HepG2 (cell line): Measurements from ENCODE around the gene GCHFR.

ENCODE experiments used
- ATF2 ChIP-seq: sonication (generic); formaldehyde crosslinking; IDR thresholded peaks from 2 replicates; pipeline ENCODE4 v1.4.0; 2020; ENCODE audit warnings: missing genetic modification reagents
- CEBPB ChIP-seq: IDR thresholded peaks from 2 replicates; pipeline ENCODE4 v1.6.1; 2011; ENCODE audit warnings: low read depth, low read length, improper control_type of control experiment, borderline replicate concordance
- CTCF ChIP-seq: sonication (generic); formaldehyde crosslinking; IDR thresholded peaks from 2 replicates; pipeline ENCODE4 v1.5.0; 2020; ENCODE audit warnings: mild to moderate bottlenecking, missing genetic modification reagents, moderate library complexity
- EP300 ChIP-seq, 3 experiments: sonication (generic) in 1 of 3; formaldehyde crosslinking in 1 of 3; IDR thresholded peaks; 2 replicates each; pipeline versions ENCODE4 v1.5.1 to v1.6.1; 2011 to 2020; ENCODE audit warnings: low read depth in 2 of 3, low read length in 2 of 3, borderline replicate concordance in 1 of 3, improper control_type of control experiment in 1 of 3, mild to moderate bottlenecking in 1 of 3, missing genetic modification reagents in 1 of 3, moderate library complexity in 1 of 3
- MAFK ChIP-seq, 2 experiments: IDR thresholded peaks in 1 of 2; conservative IDR thresholded peaks in 1 of 2; 2 replicates each; pipeline ENCODE4 v1.6.1; 2011; ENCODE audit warnings: improper control_type of control experiment in 2 of 2, low read length in 2 of 2
- MYC ChIP-seq: sonication (generic); formaldehyde crosslinking; IDR thresholded peaks from 2 replicates; pipeline ENCODE4 v1.9.0; 2021; ENCODE audit warnings: missing genetic modification reagents, borderline replicate concordance
- POLR2AphosphoS2 ChIP-seq: IDR thresholded peaks from 2 replicates; pipeline ENCODE4 v1.6.1; 2011; ENCODE audit warnings: low read depth, low read length, improper control_type of control experiment
- ZEB1 ChIP-seq: IDR thresholded peaks from 2 replicates; pipeline ENCODE4 v1.6.1; 2012; ENCODE audit warnings: mild to moderate bottlenecking, low read depth, inconsistent platforms; ENCODE audit not compliant: insufficient replicate concordance
- ZIK1 ChIP-seq: sonication (generic); formaldehyde crosslinking; IDR thresholded peaks from 2 replicates; pipeline ENCODE4 v1.5.0; 2020; ENCODE audit warnings: mild to moderate bottlenecking, low read depth, missing genetic modification reagents, borderline replicate concordance
- ZNF501 ChIP-seq: sonication (generic); formaldehyde crosslinking; IDR thresholded peaks from 2 replicates; pipeline ENCODE4 v1.5.1; 2020; ENCODE audit warnings: mild to moderate bottlenecking, moderate library complexity, missing genetic modification reagents
- ZZZ3 ChIP-seq: sonication (generic); formaldehyde crosslinking; IDR thresholded peaks from 2 replicates; pipeline ENCODE4 v1.4.0; 2020; ENCODE audit warnings: missing genetic modification reagents, mild to moderate bottlenecking, borderline replicate concordance

GRCh38 chr15:40736575-40736974 lies 27.3 kb upstream of the GCHFR start:
- TF ChIP-seq CEBPB (no peak), EP300 (IDR thresholded peaks at IDR 0.05; ENCODE audit: low read depth in 2 of 2, low read length in 2 of 2) (no peak), EP300 (CRISPR knock-in tag; IDR thresholded peaks at IDR 0.05; ENCODE audit: borderline replicate concordance) (no peak), MAFK (conservative IDR thresholded peaks at IDR 0.05 in 1 of 2, IDR thresholded peaks at IDR 0.05 in 1 of 2; ENCODE audit: low read length in 2 of 2) (no peak), ZNF501 (CRISPR knock-in tag) (no peak), ZIK1 (CRISPR knock-in tag) (no peak), ATF2 (CRISPR knock-in tag) (no peak), MYC (CRISPR knock-in tag) (no peak), CTCF (CRISPR knock-in tag) (no peak), ZZZ3 (CRISPR knock-in tag) (no peak), POLR2AphosphoS2 (no peak), ZEB1 (no peak)
